ENCODE measurements around the gene CMA1. TPM values are rescaled to one million over a fixed set of nuclear protein-coding genes. Genes with fewer than 3 reads are reported as not detected.

Gene CMA1
- total RNA-seq, 1 donor from 2014 or later, result not detected

GRCh38 chr14:24465805-24466204 is 42.3 kb downstream of the CMA1 start:
- no peaks in the 10 kb centered on the region for H3K9me3 ChIP-seq
- no peaks in the 10 kb centered on the region for H3K27me3 ChIP-seq
- H3K4me1 ChIP-seq, result no peaks in the 10 kb centered on the region
- TF ChIP-seq, protein P1, sequence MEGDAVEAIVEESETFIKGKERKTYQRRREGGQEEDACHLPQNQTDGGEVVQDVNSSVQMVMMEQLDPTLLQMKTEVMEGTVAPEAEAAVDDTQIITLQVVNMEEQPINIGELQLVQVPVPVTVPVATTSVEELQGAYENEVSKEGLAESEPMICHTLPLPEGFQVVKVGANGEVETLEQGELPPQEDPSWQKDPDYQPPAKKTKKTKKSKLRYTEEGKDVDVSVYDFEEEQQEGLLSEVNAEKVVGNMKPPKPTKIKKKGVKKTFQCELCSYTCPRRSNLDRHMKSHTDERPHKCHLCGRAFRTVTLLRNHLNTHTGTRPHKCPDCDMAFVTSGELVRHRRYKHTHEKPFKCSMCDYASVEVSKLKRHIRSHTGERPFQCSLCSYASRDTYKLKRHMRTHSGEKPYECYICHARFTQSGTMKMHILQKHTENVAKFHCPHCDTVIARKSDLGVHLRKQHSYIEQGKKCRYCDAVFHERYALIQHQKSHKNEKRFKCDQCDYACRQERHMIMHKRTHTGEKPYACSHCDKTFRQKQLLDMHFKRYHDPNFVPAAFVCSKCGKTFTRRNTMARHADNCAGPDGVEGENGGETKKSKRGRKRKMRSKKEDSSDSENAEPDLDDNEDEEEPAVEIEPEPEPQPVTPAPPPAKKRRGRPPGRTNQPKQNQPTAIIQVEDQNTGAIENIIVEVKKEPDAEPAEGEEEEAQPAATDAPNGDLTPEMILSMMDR (IDR thresholded peaks at IDR 0.05), result no peak
- intact Hi-C loops (cut with DNase I), result no loop called here
- H3K4me3 ChIP-seq, result no peak overlapping the region
- no peak overlapping the region for H3K27ac ChIP-seq
- no peaks in the 10 kb centered on the region for H3K36me3 ChIP-seq
- no peak for DNase-seq (ENCODE audit: low spot score in 2 of 2)

- TF ChIP-seq, protein P1 (IDR thresholded peaks at IDR 0.05), result no peak
- no peak for DNase-seq (ENCODE audit: low spot score in 2 of 2)
- Histone ChIP-seq H3K36me3 (no peaks in the 10 kb centered on the region), H3K4me3 (no peak overlapping the region), H3K4me1 (no peaks in the 10 kb centered on the region), H3K27ac (no peak overlapping the region), H3K27me3 (no peaks in the 10 kb centered on the region), H3K9me3 (no peaks in the 10 kb centered on the region)
- intact Hi-C loops (cut with DNase I), result no loop called here
Measured at GRCh38 chr14:24465368-24465767, 42.7 kb downstream of the CMA1 start.

DNA sequence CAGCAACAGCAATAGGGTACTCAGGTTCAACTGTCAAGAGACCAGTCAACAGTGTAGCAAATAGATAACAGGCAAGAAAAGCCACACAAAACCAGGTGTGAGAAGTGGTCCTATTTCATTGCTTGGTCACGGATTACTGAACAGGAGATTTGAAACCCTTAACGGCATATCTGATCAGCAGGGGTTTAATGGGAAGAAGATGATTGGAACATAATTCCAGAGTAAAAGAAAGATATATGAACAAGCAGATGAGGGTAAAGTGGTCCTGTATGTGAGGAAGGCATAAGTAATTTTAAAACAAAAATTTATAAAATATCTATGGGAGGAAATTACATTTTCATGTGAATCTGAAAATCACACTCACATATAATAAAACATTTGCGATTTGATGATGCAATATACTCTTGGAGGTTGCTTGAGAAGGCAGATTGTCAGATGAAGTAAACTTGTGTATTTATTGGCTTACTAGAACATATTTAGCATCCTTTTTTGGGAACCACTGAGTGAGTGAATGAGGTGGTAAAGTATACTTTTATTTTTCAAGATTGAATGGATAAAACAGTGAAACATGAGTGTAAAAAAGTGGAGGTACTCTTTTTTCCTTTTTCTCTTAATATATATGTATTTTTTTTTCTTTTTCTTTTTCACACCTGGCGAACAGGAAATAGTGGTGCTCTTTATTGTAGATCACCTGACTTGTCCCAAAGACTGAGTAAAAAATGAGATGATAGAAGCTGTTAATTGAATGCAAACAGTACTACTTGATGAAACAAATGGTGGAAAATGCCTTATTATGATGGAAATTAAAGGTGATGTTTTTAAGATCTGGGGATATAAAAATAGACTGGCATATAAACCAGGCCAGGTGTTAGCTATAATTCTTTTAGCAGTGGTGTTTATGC is 43.9 kb downstream of the CMA1 start:
- H3K36me3 ChIP-seq, result no peaks in the 10 kb centered on the region
- DNase-seq (ENCODE audit: low spot score in 2 of 2), result no peak
- no peaks in the 10 kb centered on the region for H3K4me1 ChIP-seq
- H3K27me3 ChIP-seq, result no peaks in the 10 kb centered on the region
- H3K27ac ChIP-seq, result no peak overlapping the region
- no peak overlapping the region for H3K4me3 ChIP-seq
- intact Hi-C loops (cut with DNase I), result no loop called here
- no peaks in the 10 kb centered on the region for H3K9me3 ChIP-seq
- TF ChIP-seq, protein P1 (IDR thresholded peaks at IDR 0.05), result no peak

DNA sequence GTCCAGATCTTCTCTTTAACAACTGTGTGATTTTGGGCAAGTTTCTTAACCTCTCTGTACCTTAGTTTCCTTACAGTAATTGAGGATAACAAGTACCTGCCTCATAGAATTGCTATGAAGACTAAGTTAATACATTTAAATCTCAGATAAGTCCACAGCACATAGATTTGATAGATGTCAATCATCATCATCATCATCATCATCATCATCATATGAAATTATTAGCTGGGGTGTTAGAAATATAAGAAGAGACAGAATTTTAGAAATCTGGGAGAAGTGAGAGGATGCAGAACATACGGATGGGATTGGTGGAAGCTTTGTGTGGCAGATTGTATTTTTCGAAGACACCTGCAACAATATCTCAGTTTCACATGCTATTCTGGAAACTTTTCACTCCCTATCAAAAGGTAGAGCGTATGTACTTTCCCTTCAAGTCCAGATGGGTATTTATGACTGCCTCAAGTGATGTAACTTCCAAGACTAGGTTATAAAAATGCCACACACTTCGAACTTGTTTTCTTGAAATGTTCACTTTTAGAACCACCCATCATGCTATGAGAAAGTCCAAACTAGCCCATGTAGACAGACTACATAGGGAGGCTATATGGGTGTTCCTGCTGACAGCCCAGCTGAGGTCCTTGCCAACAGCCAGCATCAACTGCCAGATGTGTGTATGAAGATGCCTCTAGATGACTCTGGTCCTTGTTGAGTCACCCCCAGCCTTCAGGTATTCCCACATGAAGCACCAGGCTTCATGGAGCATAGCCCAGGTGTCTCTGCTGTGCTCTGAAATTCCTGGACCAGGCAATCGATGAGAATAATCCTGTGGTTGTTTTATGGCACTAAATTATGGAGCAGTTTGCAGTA is 44.8 kb downstream of the CMA1 start:
- Histone ChIP-seq H3K4me1 (no peaks in the 10 kb centered on the region), H3K4me3 (no peak overlapping the region), H3K9me3 (no peaks in the 10 kb centered on the region), H3K27ac (no peak overlapping the region), H3K27me3 (no peaks in the 10 kb centered on the region), H3K36me3 (no peaks in the 10 kb centered on the region)
- DNase-seq (ENCODE audit: low spot score in 2 of 2), result no peak
- intact Hi-C loops (cut with DNase I), result no loop called here
- TF ChIP-seq, protein P1 (IDR thresholded peaks at IDR 0.05), result no peak

DNA sequence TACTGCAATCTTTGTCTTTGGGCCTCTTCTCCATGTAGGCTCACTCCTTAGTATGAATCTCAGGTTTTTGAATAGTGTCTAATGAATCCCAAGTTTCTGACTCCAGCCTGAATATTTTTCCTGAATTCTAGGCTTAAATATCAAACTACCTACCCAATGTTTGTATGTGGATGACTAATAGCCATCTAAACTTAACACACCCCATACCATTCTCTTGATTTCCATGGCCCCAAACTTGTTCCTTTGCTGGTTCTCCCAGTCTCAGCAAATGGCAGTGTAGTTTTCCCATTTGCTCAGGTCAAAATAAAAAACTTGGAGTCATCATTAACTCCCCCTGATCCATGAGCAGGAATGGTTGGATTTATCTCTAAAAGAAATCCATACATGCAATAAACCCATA is 46.7 kb downstream of the CMA1 start:
- no peak overlapping the region for H3K27ac ChIP-seq
- H3K27me3 ChIP-seq, result no peaks in the 10 kb centered on the region
- no peak overlapping the region for H3K4me3 ChIP-seq
- intact Hi-C loops (cut with DNase I), result no loop called here
- no peak for DNase-seq (ENCODE audit: low spot score in 2 of 2)
- no peaks in the 10 kb centered on the region for H3K4me1 ChIP-seq
- TF ChIP-seq, protein P1 (IDR thresholded peaks at IDR 0.05), result no peak
- H3K36me3 ChIP-seq, result no peaks in the 10 kb centered on the region
- no peaks in the 10 kb centered on the region for H3K9me3 ChIP-seq
